HepG2 (cell line): ENCODE measurements around the gene ZG16. TPM values are rescaled to one million over a fixed set of nuclear protein-coding genes. Genes with fewer than 3 reads are reported as not detected.

Source experiments
- CSRNP1 ChIP-seq: sonication (generic); formaldehyde crosslinking; IDR thresholded peaks from 2 replicates; pipeline ENCODE4 v1.8.1; 2023; ENCODE audit warnings: mild to moderate bottlenecking, missing genetic modification reagents
- DNMT3B ChIP-seq: conservative IDR thresholded peaks from 2 replicates; pipeline ENCODE4 v1.6.1; 2016; ENCODE audit warnings: missing biosample characterization, control low read depth
- EP300 ChIP-seq, 3 experiments: sonication (generic) in 1 of 3; formaldehyde crosslinking in 1 of 3; IDR thresholded peaks; 2 replicates each; pipeline versions ENCODE4 v1.5.1 to v1.6.1; 2011 to 2020; ENCODE audit warnings: low read depth in 2 of 3, low read length in 2 of 3, borderline replicate concordance in 1 of 3, improper control_type of control experiment in 1 of 3, mild to moderate bottlenecking in 1 of 3, missing genetic modification reagents in 1 of 3, moderate library complexity in 1 of 3
- GATA4 ChIP-seq: sonication (generic); IDR thresholded peaks from 2 replicates; pipeline ENCODE4 v1.6.1; 2016; ENCODE audit warnings: antibody characterized with exemption, low read depth, borderline replicate concordance
- HIVEP1 ChIP-seq: sonication (generic); formaldehyde crosslinking; IDR thresholded peaks from 2 replicates; pipeline ENCODE4 v1.4.0; 2020; ENCODE audit warnings: mild to moderate bottlenecking, missing genetic modification reagents
- HMG20B ChIP-seq: conservative IDR thresholded peaks from 2 replicates; pipeline ENCODE4 v1.6.1; 2016; ENCODE audit warnings: missing genetic modification reagents, missing compliant biosample characterization
- MLX ChIP-seq: IDR thresholded peaks from 2 replicates; pipeline ENCODE4 v1.6.1; 2016
- MYNN ChIP-seq: sonication (generic); formaldehyde crosslinking; IDR thresholded peaks from 2 replicates; pipeline ENCODE4 v1.4.0; 2020; ENCODE audit warnings: mild to moderate bottlenecking, low read depth, missing genetic modification reagents
- PBX2 ChIP-seq: IDR thresholded peaks from 2 replicates; pipeline ENCODE4 v1.6.1; 2016; ENCODE audit warnings: control low read depth
- PRMT3 ChIP-seq: sonication (generic); formaldehyde crosslinking; IDR thresholded peaks from 2 replicates; pipeline ENCODE4 v1.8.1; 2022; ENCODE audit warnings: low read depth, mild to moderate bottlenecking, moderate library complexity, missing genetic modification reagents, borderline replicate concordance
- RERE ChIP-seq: IDR thresholded peaks from 2 replicates; pipeline ENCODE4 v1.6.1; 2016; ENCODE audit warnings: low read depth, missing genetic modification reagents, missing compliant biosample characterization
- SMARCC2 ChIP-seq: fragments of 450-650 bp; IDR thresholded peaks from 2 replicates; pipeline ENCODE4 v1.6.1; 2017; ENCODE audit warnings: antibody characterized with exemption, mild to moderate bottlenecking
- ZBTB43 ChIP-seq: sonication (generic); formaldehyde crosslinking; conservative IDR thresholded peaks from 2 replicates; pipeline ENCODE4 v1.4.0; 2020; ENCODE audit warnings: missing genetic modification reagents
- ZBTB7A ChIP-seq: sonication (generic); formaldehyde crosslinking; IDR thresholded peaks from 2 replicates; pipeline ENCODE4 v1.8.0; 2022; ENCODE audit warnings: mild to moderate bottlenecking, missing genetic modification reagents
- ZNF17 ChIP-seq: sonication (generic); formaldehyde crosslinking; IDR thresholded peaks from 2 replicates; pipeline ENCODE4 v1.5.0; 2020; ENCODE audit warnings: mild to moderate bottlenecking, missing genetic modification reagents
- ZNF235 ChIP-seq: sonication (generic); formaldehyde crosslinking; IDR thresholded peaks from 2 replicates; pipeline ENCODE4 v1.8.1; 2023; ENCODE audit warnings: mild to moderate bottlenecking, missing genetic modification reagents, borderline replicate concordance
- polyA plus RNA-seq, 8 experiments: library from polyadenylated mRNA; depleted of rRNA in 3 of 8; stranded (reverse) in 7 of 8; unstranded in 1 of 8; fragments of >200 nt; fragmentation: Illumina TruSeq in 4 of 8; extraction: Trizol in 4 of 8; gene quantifications; 2 replicates each; pipeline versions ENCODE4 v1.2.1 to v1.2.3, GENCODE V29; 2011 to 2016; ENCODE audit warnings: low read depth in 4 of 8, missing spikeins in 1 of 8, mixed read lengths in 1 of 8; ENCODE audit not compliant: insufficient read depth in 1 of 8
- total RNA-seq, 5 experiments: library from RNA; depleted of rRNA; stranded (reverse); fragments of >200 nt; fragmentation: Illumina TruSeq; extraction: Trizol; gene quantifications; 2 replicates each; pipeline ENCODE4 v1.2.3, GENCODE V29; 2016; ENCODE audit warnings: low read depth in 1 of 5

The ZG16 gene
- total and polyA plus RNA-seq, 2 of the 13 experiments (the other 11 are each of a cell fraction or from before 2014, with no cell fraction given), result 0.04 to 0.07 TPM

GRCh38 chr16:29765167-29766032 is 12.7 kb upstream of the ZG16 start (continued):
- TF ChIP-seq EP300 (IDR thresholded peaks at IDR 0.05; ENCODE audit: low read depth in 2 of 2, low read length in 2 of 2) (peak; percentile 77 to 93; a peak in 3 of 4 replicates), EP300 (CRISPR knock-in tag; IDR thresholded peaks at IDR 0.05; ENCODE audit: borderline replicate concordance) (peak; percentile 91), HMG20B (no peak; the same call in 1 of the 2 replicates), CSRNP1 (CRISPR knock-in tag) (peak; percentile 49; the same call in 1 of the 2 replicates), ZBTB7A (CRISPR knock-in tag) (peak; percentile 86; the same call in 1 of the 2 replicates), ZNF17 (CRISPR knock-in tag) (no peak), MYNN (CRISPR knock-in tag) (no peak), ZBTB43 (CRISPR knock-in tag) (peak; percentile 80; the same call in 1 of the 2 replicates), DNMT3B (0 out of 2 replicates have a peak, but pooled peaks have one; percentile 38), MLX (CRISPR knock-in tag) (peak; percentile 72; the same call in 1 of the 2 replicates), SMARCC2 (0 out of 2 replicates have a peak, but pooled peaks have one; percentile 57), PBX2 (CRISPR knock-in tag) (peak; percentile 88), PRMT3 (CRISPR knock-in tag) (no peak; the same call in 1 of the 2 replicates), RERE (peak; percentile 86), HIVEP1 (CRISPR knock-in tag) (peak; percentile 75), GATA4 (no peak; the same call in 1 of the 2 replicates), ZNF235 (CRISPR knock-in tag) (peak; percentile 81; the same call in 1 of the 2 replicates)
